Esophagus muscularis mucosa (tissue), 4 donors: ENCODE results near the gene CST7. TPM values are rescaled to one million over a fixed set of nuclear protein-coding genes. Genes with fewer than 3 reads are reported as not detected.

Experiments used
- DNase-seq: peaks from one replicate; pipeline ENCODE4 v3.0.0-alpha.2; 2017; ENCODE audit errors: extremely low spot score
- H3K27ac ChIP-seq, 4 donors: fragments of 200-600 bp; sonication (generic); replicated peaks in 1 of 4; 1 replicate in 3 of 4; 2 replicates in 1 of 4; pipeline ENCODE4 v1.5.1; 2016 to 2019; ENCODE audit warnings: mild to moderate bottlenecking in 1 of 4
- H3K27me3 ChIP-seq, 4 donors: fragments of 200-600 bp; sonication (generic); one replicate each; pipeline versions ENCODE4 v1.5.1 to v1.6.0; 2016 to 2019
- H3K36me3 ChIP-seq, 4 donors: fragments of 200-600 bp; sonication (generic); one replicate each; pipeline ENCODE4 v1.5.1; 2016 to 2019
- H3K4me1 ChIP-seq, 4 donors: fragments of 200-600 bp; sonication (generic); one replicate each; pipeline ENCODE4 v1.5.1; 2016 to 2019
- H3K4me3 ChIP-seq, 4 donors: fragments of 200-600 bp; sonication (generic); 1 replicate in 2 of 4; 2 replicates in 2 of 4; pipeline ENCODE4 v1.5.1; 2016 to 2019; ENCODE audit warnings: mild to moderate bottlenecking in 4 of 4, moderate library complexity in 1 of 4
- H3K9me3 ChIP-seq, 4 donors: fragments of 200-600 bp; sonication (generic); 1 replicate in 3 of 4; 2 replicates in 1 of 4; pipeline ENCODE4 v1.5.1; 2016 to 2019
- EP300 ChIP-seq: sonication (generic); formaldehyde crosslinking; IDR thresholded peaks from one replicate; pipeline ENCODE4 v1.6.1; 2017; ENCODE audit warnings: antibody characterized with exemption
- POLR2A ChIP-seq: fragments of 450-650 bp; IDR thresholded peaks from one replicate; pipeline ENCODE4 v1.6.1; 2017; ENCODE audit warnings: antibody characterized with exemption, moderate library complexity, mild to moderate bottlenecking, low read depth
- POLR2AphosphoS5 ChIP-seq, 2 donors: sonication (generic); formaldehyde crosslinking; IDR thresholded peaks; one replicate each; pipeline ENCODE4 v1.6.1; 2017; ENCODE audit warnings: antibody characterized with exemption in 2 of 2
- WGBS: methylation state at CpG from one replicate; pipeline ENCODE4 v1.1.5; 2018; 5-methylcytosine and 5-hydroxymethylcytosine counted together
- intact Hi-C: fragments of 100-400 bp; cut with DNase I; formaldehyde crosslinking; loops from one replicate; pipeline ENCODE4 v1.15.1; 2023
- total RNA-seq, 4 donors: library from RNA; depleted of rRNA; stranded (reverse); fragments of >200 nt; gene quantifications; one replicate each; pipeline versions ENCODE4 v1.1.0 to v1.2.1, GENCODE V29; 2016
- TF ChIP-seq, protein P1 (sequence below), 3 experiments: fragments of 200-600 bp in 2 of 3; fragments of 450-650 bp in 1 of 3; sonication (generic) in 2 of 3; IDR thresholded peaks; one replicate each; pipeline ENCODE4 v1.5.1; 2017 to 2019; ENCODE audit warnings: antibody characterized with exemption in 3 of 3, mild to moderate bottlenecking in 2 of 3, moderate library complexity in 1 of 3

CST7 gene
- total RNA-seq, 4 donors from 2014 or later, result 1.2 to 13.8 (median 1.5) TPM; not detected in 1

DNA sequence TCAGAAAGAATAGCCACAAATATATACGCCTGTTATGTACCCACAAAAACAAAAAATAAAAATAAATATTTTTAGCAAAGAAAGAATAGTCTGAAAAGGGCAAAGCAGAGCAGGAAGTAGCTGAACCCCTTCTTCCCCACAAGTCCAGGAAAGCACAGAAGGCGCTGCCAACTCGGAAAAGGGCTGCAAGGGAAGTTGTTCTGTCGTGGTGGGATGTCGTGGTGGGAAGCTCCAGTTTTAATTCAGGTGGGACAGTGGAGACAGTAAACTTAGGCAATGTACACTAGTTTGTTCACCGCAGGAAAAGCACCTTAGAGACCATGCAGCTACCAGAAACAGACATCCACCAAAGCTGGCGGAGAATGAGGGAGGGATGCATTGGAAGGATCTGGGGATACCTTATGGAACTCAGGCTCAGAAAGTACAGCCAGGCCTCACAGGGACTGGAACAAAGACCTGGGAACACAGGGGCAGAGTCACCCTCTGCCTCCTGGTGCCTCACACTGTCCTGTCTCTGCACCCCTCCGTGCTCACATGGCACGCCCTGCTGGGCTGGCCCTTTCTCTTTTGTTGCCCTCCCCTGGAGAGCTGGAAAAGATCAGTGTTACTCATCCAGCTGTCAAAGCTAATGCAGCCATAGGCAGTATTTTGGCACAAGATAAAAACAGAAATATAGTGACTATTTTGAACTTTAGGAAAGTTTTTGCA is 46.8 kb downstream of the CST7 start:
- no peaks in the 10 kb centered on the region for H3K36me3 ChIP-seq
- H3K27ac ChIP-seq, result peak overlapping the region in 1 of 4 donors; percentile 20
- H3K27me3 ChIP-seq, result no peaks in the 10 kb centered on the region
- intact Hi-C loops, result loop anchor here (2.0 to 10.0 kb wide), 5 partner anchors 36 to 299 kb away; partner anchors contain the start of gene PYGB
- H3K9me3 ChIP-seq, result no peaks in the 10 kb centered on the region
- TF ChIP-seq POLR2AphosphoS5 (IDR thresholded peaks at IDR 0.05) (peak in 1 of 2 donors; percentile 67), POLR2A (no peak), EP300 (no peak)
- TF ChIP-seq, protein P1, sequence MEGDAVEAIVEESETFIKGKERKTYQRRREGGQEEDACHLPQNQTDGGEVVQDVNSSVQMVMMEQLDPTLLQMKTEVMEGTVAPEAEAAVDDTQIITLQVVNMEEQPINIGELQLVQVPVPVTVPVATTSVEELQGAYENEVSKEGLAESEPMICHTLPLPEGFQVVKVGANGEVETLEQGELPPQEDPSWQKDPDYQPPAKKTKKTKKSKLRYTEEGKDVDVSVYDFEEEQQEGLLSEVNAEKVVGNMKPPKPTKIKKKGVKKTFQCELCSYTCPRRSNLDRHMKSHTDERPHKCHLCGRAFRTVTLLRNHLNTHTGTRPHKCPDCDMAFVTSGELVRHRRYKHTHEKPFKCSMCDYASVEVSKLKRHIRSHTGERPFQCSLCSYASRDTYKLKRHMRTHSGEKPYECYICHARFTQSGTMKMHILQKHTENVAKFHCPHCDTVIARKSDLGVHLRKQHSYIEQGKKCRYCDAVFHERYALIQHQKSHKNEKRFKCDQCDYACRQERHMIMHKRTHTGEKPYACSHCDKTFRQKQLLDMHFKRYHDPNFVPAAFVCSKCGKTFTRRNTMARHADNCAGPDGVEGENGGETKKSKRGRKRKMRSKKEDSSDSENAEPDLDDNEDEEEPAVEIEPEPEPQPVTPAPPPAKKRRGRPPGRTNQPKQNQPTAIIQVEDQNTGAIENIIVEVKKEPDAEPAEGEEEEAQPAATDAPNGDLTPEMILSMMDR (IDR thresholded peaks at IDR 0.05), result no peak
- DNase-seq, result no peak
- 69% methylated on average over 9 of the region's 9 CpGs for WGBS
- H3K4me3 ChIP-seq, result no peak overlapping the region
- H3K4me1 ChIP-seq, result peaks cover 54 to 75% (median 67%) of the 10 kb centered on the region in 4 donors

DNA sequence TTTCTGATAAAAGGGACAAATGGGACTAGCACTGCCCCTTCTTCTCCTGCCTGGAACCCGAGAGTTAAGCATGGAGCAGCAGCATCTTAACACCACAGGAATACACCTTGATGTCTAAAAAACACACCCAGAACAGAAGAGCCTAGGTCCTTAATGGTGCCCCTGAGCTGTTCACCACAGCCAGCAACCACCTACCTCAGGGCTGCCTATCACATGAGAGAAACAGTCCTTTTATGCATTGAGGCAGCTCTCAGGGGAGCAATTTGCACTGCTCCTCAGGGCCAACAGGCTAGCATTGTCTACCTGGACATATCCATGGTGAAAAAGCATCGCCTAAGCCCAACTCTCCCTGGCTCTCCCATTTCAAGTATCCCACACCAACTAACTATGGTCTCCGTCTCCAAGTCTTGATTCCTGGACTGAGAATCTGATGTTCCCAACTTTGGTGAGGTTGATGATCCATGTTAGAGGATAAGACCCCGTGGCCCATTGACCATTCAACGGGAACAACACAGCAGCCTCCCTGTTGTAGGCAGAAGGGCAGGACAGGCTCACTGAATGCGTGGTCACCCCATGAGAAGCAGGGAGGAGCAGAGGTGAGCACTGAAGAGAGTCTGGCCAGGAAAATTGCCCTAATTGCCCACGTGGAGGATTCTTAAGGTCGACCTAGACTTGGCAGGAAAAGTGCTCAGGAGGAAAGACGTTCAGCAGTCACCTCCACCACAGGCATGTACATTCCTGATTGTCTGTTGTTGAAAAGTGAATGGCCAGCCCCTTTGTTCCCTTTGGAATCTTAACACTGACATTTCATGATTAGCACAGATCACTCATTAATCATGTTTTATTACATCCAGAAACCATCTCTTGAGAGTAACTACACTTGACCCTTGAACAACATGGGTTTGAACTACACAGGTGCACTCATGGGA is 47.6 kb downstream of the CST7 start:
- H3K27me3 ChIP-seq, result no peaks in the 10 kb centered on the region
- intact Hi-C loops, result loop anchor here (5.0 to 10.0 kb wide), 4 partner anchors 36 to 298 kb away; partner anchors contain the start of gene PYGB
- H3K36me3 ChIP-seq, result no peaks in the 10 kb centered on the region
- peaks cover 47 to 70% (median 60%) of the 10 kb centered on the region in 4 donors for H3K4me1 ChIP-seq
- H3K9me3 ChIP-seq, result no peaks in the 10 kb centered on the region
- no peak overlapping the region for H3K4me3 ChIP-seq
- H3K27ac ChIP-seq, result peak overlapping the region in 1 of 4 donors; percentile 28
- no peak for TF ChIP-seq POLR2AphosphoS5 (IDR thresholded peaks at IDR 0.05)
- no peak for TF ChIP-seq EP300
- TF ChIP-seq, protein P1 (IDR thresholded peaks at IDR 0.05), result no peak
- no peak for TF ChIP-seq POLR2A
- WGBS, result 71% methylated on average over 9 of the region's 9 CpGs
- no peak for DNase-seq

DNA sequence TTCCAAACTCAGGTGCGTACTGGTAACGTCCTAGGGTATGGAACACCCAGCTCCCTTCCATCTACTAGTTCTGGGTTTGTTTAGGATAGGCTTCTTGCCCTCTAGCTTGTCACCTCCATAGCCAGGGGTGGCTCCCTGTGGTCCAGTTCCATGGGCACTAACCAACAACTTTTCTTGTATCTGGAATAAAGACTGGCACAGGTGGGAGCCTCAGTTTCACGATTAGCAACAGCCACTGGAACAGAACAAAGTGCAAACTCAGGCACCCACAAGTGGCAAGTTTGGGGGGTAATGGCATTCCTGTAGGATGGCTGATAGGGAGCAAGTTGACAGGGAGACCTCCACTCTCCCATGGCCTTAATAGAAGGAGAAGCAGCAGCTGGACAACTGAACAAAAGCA is 49.1 kb downstream of the CST7 start:
- DNase-seq, result no peak
- Histone ChIP-seq H3K4me3 (no peak overlapping the region), H3K4me1 (peaks cover 42 to 65% (median 54%) of the 10 kb centered on the region in 4 donors), H3K36me3 (no peaks in the 10 kb centered on the region), H3K27me3 (no peaks in the 10 kb centered on the region), H3K27ac (peak overlapping the region in 1 of 4 donors; percentile 55), H3K9me3 (no peaks in the 10 kb centered on the region)
- 78% methylated on average over 3 of the region's 3 CpGs for WGBS
- TF ChIP-seq EP300, result no peak
- TF ChIP-seq, protein P1 (IDR thresholded peaks at IDR 0.05), result no peak
- TF ChIP-seq POLR2AphosphoS5 (IDR thresholded peaks at IDR 0.05), result no peak
- TF ChIP-seq POLR2A, result no peak
- intact Hi-C loops, result loop anchor here (5.0 to 10.0 kb wide), 4 partner anchors 34 to 297 kb away; partner anchors contain the start of gene PYGB

DNA sequence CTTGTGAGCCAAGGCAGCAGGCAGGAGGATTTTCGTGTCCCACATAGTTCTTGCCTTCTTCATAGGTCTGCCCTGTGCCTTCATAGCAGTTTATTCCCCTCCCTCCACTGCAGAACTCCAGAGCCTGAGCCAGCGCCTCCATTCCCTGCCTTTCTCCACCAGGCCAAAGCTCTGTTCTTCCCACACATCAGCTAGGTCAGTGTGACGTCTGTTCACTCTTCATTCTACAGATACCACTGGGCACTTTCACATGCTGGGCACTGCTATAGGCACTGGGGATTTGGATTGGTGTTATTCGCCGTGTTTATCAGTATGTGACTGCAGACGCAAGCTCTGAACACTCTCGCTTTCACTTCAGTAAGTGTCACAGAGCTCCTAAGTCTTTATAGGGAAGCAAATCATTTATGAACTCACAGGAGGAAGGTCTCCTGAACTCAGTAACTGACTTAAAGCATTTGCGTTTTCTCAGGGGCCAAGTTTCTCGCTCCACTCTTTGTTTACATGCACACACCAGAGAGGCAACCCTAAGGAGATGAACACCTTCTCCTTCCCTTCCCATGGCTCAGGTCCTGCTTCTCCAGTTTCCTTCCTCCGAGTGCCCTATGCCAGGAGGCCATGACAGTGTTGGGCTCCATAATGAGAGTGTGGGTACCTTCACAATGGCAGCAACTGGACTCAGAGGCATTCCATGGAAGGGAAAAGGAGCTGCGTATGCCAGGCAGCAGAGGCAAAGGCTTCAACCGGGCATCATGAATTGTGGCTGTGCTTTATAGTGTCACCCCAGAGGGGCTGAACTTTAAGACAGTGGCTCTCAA is 49.8 kb downstream of the CST7 start:
- DNase-seq, result no peak
- peak overlapping the region in 2 of 4 donors; percentile 55 to 61 for H3K27ac ChIP-seq
- H3K4me1 ChIP-seq, result peaks cover 35 to 58% (median 47%) of the 10 kb centered on the region in 4 donors
- H3K9me3 ChIP-seq, result no peaks in the 10 kb centered on the region
- no peak overlapping the region for H3K4me3 ChIP-seq
- no peaks in the 10 kb centered on the region for H3K36me3 ChIP-seq
- WGBS, result 85% methylated on average over 12 of the region's 12 CpGs
- TF ChIP-seq POLR2AphosphoS5 (IDR thresholded peaks at IDR 0.05), result peak in 1 of 2 donors; percentile 18
- TF ChIP-seq EP300, result no peak
- no peak for TF ChIP-seq POLR2A
- TF ChIP-seq, protein P1 (IDR thresholded peaks at IDR 0.05), result no peak
- intact Hi-C loops, result loop anchor here (5.0 to 10.0 kb wide), 4 partner anchors 33 to 296 kb away; partner anchors contain the start of gene PYGB
- no peaks in the 10 kb centered on the region for H3K27me3 ChIP-seq
